ENCODE data around the gene TFF1. TPM values are rescaled to one million over a fixed set of nuclear protein-coding genes. Genes with fewer than 3 reads are reported as not detected.

Gene TFF1
- polyA plus RNA-seq, 6 donors from 2014 or later: not detected

GRCh38 chr21:42395905-42396651 is 29.7 kb upstream of the TFF1 start, which contains the start of gene TMPRSS3:
Gene TMPRSS3, minus strand, starts transcription at chr21:42396052. Its CDS starts 635 bp downstream, at chr21:42395417.
- Mint-ChIP-seq H3K9me3 (no peaks in the 10 kb centered on the region), H3K4me1 (peaks cover 10 to 17% (median 12%) of the 10 kb centered on the region in 3 donors), H3K27me3 (peaks cover 7 to 28% (median 10%) of the 10 kb centered on the region in 3 donors), H3K36me3 (no peaks in the 10 kb centered on the region), H3K27ac (peak within 1 kb of the TSS in 1 of 6 donors; percentile 30), H3K4me3 (peak within 1 kb of the TSS in 1 of 8 donors; percentile 22)
- ATAC-seq (ENCODE audit: low read depth in 2 of 2): no peak
- no peak for DNase-seq

- ATAC-seq (ENCODE audit: low read depth in 2 of 2): no peak
- H3K27me3 Mint-ChIP-seq: peaks cover 7 to 35% (median 18%) of the 10 kb centered on the region in 3 donors
- no peaks in the 10 kb centered on the region for H3K36me3 Mint-ChIP-seq
- peaks cover 10 to 17% (median 12%) of the 10 kb centered on the region in 3 donors for H3K4me1 Mint-ChIP-seq
- peak overlapping the region in 1 of 6 donors; percentile 30 for H3K27ac Mint-ChIP-seq
- peak overlapping the region in 1 of 8 donors; percentile 22 for H3K4me3 Mint-ChIP-seq
- DNase-seq: no peak
- H3K9me3 Mint-ChIP-seq: no peaks in the 10 kb centered on the region
Measured at GRCh38 chr21:42395302-42395701, 29.0 kb upstream of the TFF1 start.

- no peak overlapping the region for H3K27ac Mint-ChIP-seq
- H3K36me3 Mint-ChIP-seq: no peaks in the 10 kb centered on the region
- DNase-seq (no peak), ATAC-seq (ENCODE audit: low read depth in 2 of 2) (no peak)
- H3K4me3 Mint-ChIP-seq: peak overlapping the region in 1 of 8 donors; percentile 7
- H3K4me1 Mint-ChIP-seq: peaks cover 12 to 17% (median 13%) of the 10 kb centered on the region in 3 donors
- peaks cover 7 to 49% (median 26%) of the 10 kb centered on the region in 3 donors for H3K27me3 Mint-ChIP-seq
- no peaks in the 10 kb centered on the region for H3K9me3 Mint-ChIP-seq
Measured at GRCh38 chr21:42393443-42393950, 27.2 kb upstream of the TFF1 start.

GRCh38 chr21:42392731-42393442 is 26.6 kb upstream of the TFF1 start:
- Mint-ChIP-seq H3K4me1 (peaks cover 12 to 14% (median 13%) of the 10 kb centered on the region in 3 donors), H3K9me3 (no peaks in the 10 kb centered on the region), H3K36me3 (no peaks in the 10 kb centered on the region), H3K27ac (no peak overlapping the region), H3K4me3 (peak overlapping the region in 1 of 8 donors; percentile 7), H3K27me3 (peaks cover 8 to 55% (median 30%) of the 10 kb centered on the region in 3 donors)
- ATAC-seq (ENCODE audit: low read depth in 2 of 2) (peak; percentile 58 to 90), DNase-seq (peak; percentile 18)

GRCh38 chr21:42391297-42391696 is 25.0 kb upstream of the TFF1 start:
- Mint-ChIP-seq H3K9me3 (no peaks in the 10 kb centered on the region), H3K27ac (no peak overlapping the region), H3K27me3 (peaks cover 15 to 63% (median 39%) of the 10 kb centered on the region in 3 donors), H3K36me3 (no peaks in the 10 kb centered on the region), H3K4me1 (peaks cover 4 to 15% (median 12%) of the 10 kb centered on the region in 3 donors), H3K4me3 (no peak overlapping the region)
- no peak for DNase-seq
- ATAC-seq (ENCODE audit: low read depth in 2 of 2): no peak

GRCh38 chr21:42390696-42391095 is 24.4 kb upstream of the TFF1 start:
- Mint-ChIP-seq H3K4me3 (no peak overlapping the region), H3K27me3 (peaks cover 15 to 61% (median 39%) of the 10 kb centered on the region in 3 donors), H3K9me3 (no peaks in the 10 kb centered on the region), H3K36me3 (no peaks in the 10 kb centered on the region), H3K27ac (no peak overlapping the region), H3K4me1 (peaks cover 4 to 17% (median 16%) of the 10 kb centered on the region in 3 donors)
- DNase-seq (no peak), ATAC-seq (ENCODE audit: low read depth in 2 of 2) (no peak)

- no peak overlapping the region for H3K27ac Mint-ChIP-seq
Measured at GRCh38 chr21:42390193-42390592, 23.9 kb upstream of the TFF1 start.

GRCh38 chr21:42389449-42389835 is 23.1 kb upstream of the TFF1 start:
- no peak for ATAC-seq (ENCODE audit: low read depth in 2 of 2)

More at GRCh38 chr21:42390193-42390592, 23.9 kb upstream of the TFF1 start:
- H3K36me3 Mint-ChIP-seq: peaks cover 0 to 3% of the 10 kb centered on the region in 2 donors
- ATAC-seq (ENCODE audit: low read depth in 2 of 2) (no peak), DNase-seq (no peak)
- H3K27me3 Mint-ChIP-seq: peaks cover 15 to 56% (median 39%) of the 10 kb centered on the region in 3 donors
- peaks cover 0 to 2% (median 0%) of the 10 kb centered on the region in 7 donors for H3K9me3 Mint-ChIP-seq
- peaks cover 6 to 21% (median 19%) of the 10 kb centered on the region in 3 donors for H3K4me1 Mint-ChIP-seq
- H3K4me3 Mint-ChIP-seq: no peak overlapping the region

GRCh38 chr21:42388740-42389448 is 22.6 kb upstream of the TFF1 start:
- Mint-ChIP-seq H3K36me3 (peaks cover 0 to 8% of the 10 kb centered on the region in 2 donors), H3K9me3 (peaks cover 0 to 8% (median 3%) of the 10 kb centered on the region in 7 donors), H3K27me3 (peaks cover 15 to 49% (median 39%) of the 10 kb centered on the region in 3 donors), H3K4me3 (no peak overlapping the region), H3K4me1 (peaks cover 17 to 34% (median 29%) of the 10 kb centered on the region in 3 donors), H3K27ac (no peak overlapping the region)
- ATAC-seq (ENCODE audit: low read depth in 2 of 2): no peak
- DNase-seq: no peak

More at GRCh38 chr21:42389449-42389835, 23.1 kb upstream of the TFF1 start:
- H3K9me3 Mint-ChIP-seq: peaks cover 0 to 5% (median 2%) of the 10 kb centered on the region in 7 donors
- H3K4me1 Mint-ChIP-seq: peaks cover 14 to 29% (median 26%) of the 10 kb centered on the region in 3 donors
- peaks cover 15 to 49% (median 39%) of the 10 kb centered on the region in 3 donors for H3K27me3 Mint-ChIP-seq
- peak overlapping the region in 1 of 8 donors; percentile 18 for H3K4me3 Mint-ChIP-seq
- H3K36me3 Mint-ChIP-seq: peaks cover 0 to 8% of the 10 kb centered on the region in 2 donors
- no peak overlapping the region for H3K27ac Mint-ChIP-seq
- DNase-seq: no peak

- no peak overlapping the region for H3K4me3 Mint-ChIP-seq
- peaks cover 12 to 30% (median 25%) of the 10 kb centered on the region in 3 donors for H3K4me1 Mint-ChIP-seq
- ATAC-seq (ENCODE audit: low read depth in 2 of 2): no peak
Measured at GRCh38 chr21:42387843-42388340, 21.6 kb upstream of the TFF1 start.

GRCh38 chr21:42387164-42387563 is 20.8 kb upstream of the TFF1 start:
- no peak overlapping the region for H3K4me3 Mint-ChIP-seq

More at GRCh38 chr21:42387843-42388340, 21.6 kb upstream of the TFF1 start:
- Mint-ChIP-seq H3K27me3 (peaks cover 15 to 49% (median 39%) of the 10 kb centered on the region in 3 donors), H3K27ac (no peak overlapping the region), H3K9me3 (peaks cover 0 to 8% (median 3%) of the 10 kb centered on the region in 7 donors), H3K36me3 (peaks cover 0 to 8% of the 10 kb centered on the region in 2 donors)
- DNase-seq: no peak

GRCh38 chr21:42386034-42386591 is 19.8 kb upstream of the TFF1 start:
- ATAC-seq (ENCODE audit: low read depth in 2 of 2): no peak
- peaks cover 8 to 24% of the 10 kb centered on the region in 2 donors for H3K36me3 Mint-ChIP-seq
- peaks cover 8 to 46% (median 29%) of the 10 kb centered on the region in 3 donors for H3K27me3 Mint-ChIP-seq
- peak overlapping the region in 2 of 6 donors; percentile 85 to 89 for H3K27ac Mint-ChIP-seq
- H3K4me3 Mint-ChIP-seq: peak overlapping the region in 1 of 8 donors; percentile 40
- H3K4me1 Mint-ChIP-seq: peaks cover 12 to 27% (median 21%) of the 10 kb centered on the region in 3 donors
- no peak for DNase-seq
- H3K9me3 Mint-ChIP-seq: peaks cover 11 to 23% (median 17%) of the 10 kb centered on the region in 7 donors

More at GRCh38 chr21:42387164-42387563, 20.8 kb upstream of the TFF1 start:
- no peak for DNase-seq
- no peak for ATAC-seq (ENCODE audit: low read depth in 2 of 2)
- H3K27ac Mint-ChIP-seq: peak overlapping the region in 2 of 6 donors; percentile 61 to 78
- H3K27me3 Mint-ChIP-seq: peaks cover 13 to 51% (median 36%) of the 10 kb centered on the region in 3 donors
- H3K9me3 Mint-ChIP-seq: peaks cover 4 to 13% (median 8%) of the 10 kb centered on the region in 7 donors
- H3K36me3 Mint-ChIP-seq: peaks cover 5 to 15% of the 10 kb centered on the region in 2 donors
- peaks cover 12 to 27% (median 24%) of the 10 kb centered on the region in 3 donors for H3K4me1 Mint-ChIP-seq
